ENCODE data around the gene EVC. TPM values are rescaled to one million over a fixed set of nuclear protein-coding genes. Genes with fewer than 3 reads are reported as not detected.

The EVC gene
- total and polyA plus RNA-seq, 9 donors, result 16.4 to 63.5 (median 47.6) TPM

- H3K9me3 ChIP-seq, result no peaks in the 10 kb centered on the region
- no peaks in the 10 kb centered on the region for H3K27me3 ChIP-seq
- 63 to 66% (median 64%) methylated on average over 9 of the region's 9 CpGs for WGBS, 3 donors
- TF ChIP-seq POLR2A (IDR thresholded peaks at IDR 0.05), result no peak
- TF ChIP-seq EP300 (IDR thresholded peaks at IDR 0.05), result no peak
- TF ChIP-seq CTCF (IDR thresholded peaks at IDR 0.05), result no peak
- H3K27ac ChIP-seq, result no peak overlapping the region
- no peaks in the 10 kb centered on the region for H3K36me3 ChIP-seq
- intact Hi-C loops (cut with DNase I), result loop anchor here in 1 of 4 donors (10.0 kb wide), 1 partner anchor 731 kb away; the partner anchor contains the start of gene STK32B
- H3K4me1 ChIP-seq (ENCODE audit: insufficient read depth), result no peaks in the 10 kb centered on the region
- H3K4me3 ChIP-seq, result no peak overlapping the region
- DNase-seq, result peak in 1 of 5 donors; percentile 5
Observed at GRCh38 chr4:5785806-5786680, 75.0 kb downstream of the EVC start.

DNA sequence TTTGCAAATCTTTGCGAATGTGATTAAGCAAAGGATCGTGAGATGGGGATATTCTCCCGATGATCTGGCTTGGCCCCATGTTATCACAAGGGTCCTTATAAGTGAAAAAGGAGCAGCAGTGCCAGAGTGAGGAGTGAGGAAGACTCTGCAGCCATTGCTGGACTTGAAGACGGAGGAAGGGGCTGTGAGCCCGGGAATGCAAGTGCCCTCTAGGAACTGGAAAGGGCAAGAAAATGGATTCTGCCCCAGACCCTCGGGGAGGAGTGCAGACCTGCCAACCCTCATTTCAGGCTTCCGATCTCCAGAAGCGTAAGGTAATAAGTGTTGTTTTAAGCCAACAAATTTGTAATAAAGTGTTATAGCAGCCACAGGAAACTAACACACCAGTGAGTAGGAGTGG lies 76.3 kb downstream of the EVC start:
- Histone ChIP-seq H3K4me1 (ENCODE audit: insufficient read depth) (no peaks in the 10 kb centered on the region), H3K36me3 (no peaks in the 10 kb centered on the region), H3K27me3 (no peaks in the 10 kb centered on the region), H3K4me3 (no peak overlapping the region), H3K27ac (no peak overlapping the region), H3K9me3 (no peaks in the 10 kb centered on the region)
- intact Hi-C loops (cut with DNase I), result loop anchor here in 1 of 4 donors (10.0 kb wide), 1 partner anchor 733 kb away; the partner anchor contains the start of gene STK32B
- peak in 1 of 5 donors; percentile 7 for DNase-seq
- WGBS, 3 donors, result 94 to 98% (median 97%) methylated on average over 8 of the region's 8 CpGs
- no peak for TF ChIP-seq POLR2A (IDR thresholded peaks at IDR 0.05)
- TF ChIP-seq EP300 (IDR thresholded peaks at IDR 0.05), result no peak
- TF ChIP-seq CTCF (IDR thresholded peaks at IDR 0.05), result no peak

GRCh38 chr4:5788144-5788543 lies 77.1 kb downstream of the EVC start:
- H3K9me3 ChIP-seq, result no peaks in the 10 kb centered on the region
- H3K4me1 ChIP-seq (ENCODE audit: insufficient read depth), result no peaks in the 10 kb centered on the region
- no peaks in the 10 kb centered on the region for H3K27me3 ChIP-seq
- no peaks in the 10 kb centered on the region for H3K36me3 ChIP-seq
- no peak for DNase-seq
- no peak for TF ChIP-seq CTCF (IDR thresholded peaks at IDR 0.05)
- 47 to 68% (median 66%) methylated on average over 2 of the region's 2 CpGs for WGBS, 3 donors
- intact Hi-C loops (cut with DNase I), result loop anchor here in 1 of 4 donors (10.0 kb wide), 1 partner anchor 733 kb away; the partner anchor contains the start of gene STK32B
- no peak overlapping the region for H3K27ac ChIP-seq
- H3K4me3 ChIP-seq, result no peak overlapping the region

- Histone ChIP-seq H3K27ac (no peak overlapping the region), H3K9me3 (no peaks in the 10 kb centered on the region), H3K36me3 (no peaks in the 10 kb centered on the region), H3K4me3 (no peak overlapping the region), H3K4me1 (ENCODE audit: insufficient read depth) (no peaks in the 10 kb centered on the region), H3K27me3 (no peaks in the 10 kb centered on the region)
- DNase-seq, result peak in 1 of 5 donors; percentile 7
- no peak for TF ChIP-seq POLR2A (IDR thresholded peaks at IDR 0.05)
- TF ChIP-seq EP300 (IDR thresholded peaks at IDR 0.05), result no peak
- no peak for TF ChIP-seq CTCF (IDR thresholded peaks at IDR 0.05)
- WGBS, 3 donors, result 80 to 83% (median 82%) methylated on average over 5 of the region's 5 CpGs
- intact Hi-C loops (cut with DNase I), result loop anchor here in 1 of 4 donors (10.0 kb wide), 1 partner anchor 734 kb away; the partner anchor contains the start of gene STK32B
Observed at GRCh38 chr4:5789141-5789540, 78.1 kb downstream of the EVC start.
